Esophagus squamous epithelium (tissue), 5 donors: Measurements from ENCODE around the gene EIPR1. TPM values are rescaled to one million over a fixed set of nuclear protein-coding genes. Genes with fewer than 3 reads are reported as not detected.

ENCODE experiments used
- DNase-seq: peaks from one replicate; lab custom pipeline; 2025; lab: John Stamatoyannopoulos, UW
- H3K27ac ChIP-seq, 4 donors: fragments of 200-600 bp; sonication (generic); one replicate each; pipeline ENCODE4 v1.5.1; 2016 to 2019; ENCODE audit warnings: mild to moderate bottlenecking in 1 of 4
- H3K27me3 ChIP-seq, 4 donors: fragments of 200-600 bp; sonication (generic); 1 replicate in 3 of 4; 2 replicates in 1 of 4; pipeline versions ENCODE4 v1.5.1 to v1.6.0; 2017 to 2021; ENCODE audit warnings: antibody characterized with exemption in 1 of 4
- H3K36me3 ChIP-seq, 3 donors: fragments of 200-600 bp; sonication (generic); one replicate each; pipeline ENCODE4 v1.5.1; 2016 to 2019
- H3K4me1 ChIP-seq, 3 donors: fragments of 200-600 bp; sonication (generic); one replicate each; pipeline ENCODE4 v1.5.1; 2017 to 2019
- H3K4me3 ChIP-seq, 4 donors: fragments of 200-600 bp; sonication (generic); 1 replicate in 3 of 4; 2 replicates in 1 of 4; pipeline ENCODE4 v1.5.1; 2016 to 2019; ENCODE audit warnings: mild to moderate bottlenecking in 2 of 4, moderate library complexity in 1 of 4
- H3K9me3 ChIP-seq, 3 donors: fragments of 200-600 bp; sonication (generic); one replicate each; pipeline ENCODE4 v1.5.1; 2016 to 2019
- CTCF ChIP-seq, 6 experiments: fragments of 450-650 bp in 4 of 6; fragments of 200-600 bp in 2 of 6; sonication (generic) in 2 of 6; IDR thresholded peaks; one replicate each; pipeline ENCODE4 v1.5.1; 2016 to 2019; ENCODE audit warnings: antibody characterized with exemption in 6 of 6, mild to moderate bottlenecking in 4 of 6, moderate library complexity in 4 of 6
- POLR2A ChIP-seq, 4 donors: fragments of 450-650 bp; IDR thresholded peaks; one replicate each; pipeline ENCODE4 v1.6.1; 2017; ENCODE audit warnings: antibody characterized with exemption in 4 of 4, mild to moderate bottlenecking in 4 of 4, moderate library complexity in 3 of 4
- WGBS, 2 donors: methylation state at CpG; one replicate each; pipeline ENCODE4 v1.1.5; 2018; 5-methylcytosine and 5-hydroxymethylcytosine counted together
- intact Hi-C: fragments of 100-400 bp; cut with DNase I; formaldehyde crosslinking; loops from one replicate; pipeline ENCODE4 v1.15.0; 2022
- total RNA-seq, 4 donors: library from RNA; depleted of rRNA; stranded (reverse); fragments of >200 nt; gene quantifications; one replicate each; pipeline ENCODE4 v1.1.0, GENCODE V29; 2016
- donor health status: DM: yes; HTN: yes; CAD: no.

The EIPR1 gene
- total RNA-seq, 4 donors from 2014 or later, result 27.3 to 50.6 (median 31.9) TPM

- WGBS, 2 donors, result 91 to 99% methylated on average over 8 to 13 of the region's 25 CpGs
- Histone ChIP-seq H3K27ac (no peak overlapping the region), H3K27me3 (no peaks in the 10 kb centered on the region), H3K4me3 (no peak overlapping the region), H3K9me3 (no peaks in the 10 kb centered on the region), H3K4me1 (peaks cover 3 to 21% (median 4%) of the 10 kb centered on the region in 3 donors), H3K36me3 (peaks cover 0 to 21% (median 8%) of the 10 kb centered on the region in 3 donors)
- DNase-seq, result no peak
- TF ChIP-seq CTCF (IDR thresholded peaks at IDR 0.05) (no peak), POLR2A (IDR thresholded peaks at IDR 0.05) (no peak)
- intact Hi-C loops, result no loop called here
Observed at GRCh38 chr2:3176869-3177255, 200.8 kb downstream of the EIPR1 start.

DNA sequence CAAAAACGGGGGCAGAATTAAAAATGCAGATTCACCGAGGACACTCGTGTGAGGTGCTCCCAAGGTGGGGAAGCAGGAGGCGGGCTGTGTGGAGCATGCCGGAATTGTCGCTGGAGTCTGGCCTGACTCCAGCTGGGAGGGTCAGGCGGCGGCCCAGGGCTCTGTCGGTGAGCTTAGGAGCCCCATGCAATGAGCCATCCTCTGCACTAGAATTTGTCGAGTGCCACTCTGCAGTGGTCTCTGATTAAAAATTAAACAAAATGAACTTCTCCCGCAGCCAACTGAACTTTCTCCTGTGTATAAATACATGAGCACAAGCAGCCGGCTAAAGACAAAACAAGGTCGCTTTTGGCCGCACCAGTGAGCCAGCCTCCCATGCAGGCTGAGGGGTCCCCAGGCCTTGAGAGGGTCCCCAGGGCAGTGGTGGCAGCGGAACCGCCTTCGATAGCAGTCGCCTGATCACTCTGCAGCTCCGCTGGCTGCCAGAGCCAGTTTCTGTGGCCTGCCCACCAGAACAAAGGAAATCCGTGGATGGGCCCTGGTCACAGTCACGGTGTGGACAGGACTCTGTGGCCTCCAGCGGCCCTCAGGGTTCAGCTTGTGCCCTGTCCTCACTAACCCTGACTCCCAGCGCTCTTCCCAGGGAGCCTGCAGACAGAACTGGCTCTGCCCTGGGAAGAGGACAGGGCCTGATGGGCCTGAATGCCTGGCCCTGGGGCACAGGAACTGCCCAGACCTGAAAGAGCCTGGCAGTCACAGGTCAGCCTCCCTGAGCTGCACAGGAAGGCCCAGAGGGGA is 201.3 kb downstream of the EIPR1 start:
- Histone ChIP-seq H3K27ac (no peak overlapping the region), H3K36me3 (peaks cover 0 to 21% (median 8%) of the 10 kb centered on the region in 3 donors), H3K9me3 (no peaks in the 10 kb centered on the region), H3K4me3 (no peak overlapping the region), H3K27me3 (no peaks in the 10 kb centered on the region), H3K4me1 (peaks cover 3 to 27% (median 4%) of the 10 kb centered on the region in 3 donors)
- TF ChIP-seq CTCF (IDR thresholded peaks at IDR 0.05) (no peak), POLR2A (IDR thresholded peaks at IDR 0.05) (no peak)
- intact Hi-C loops, result no loop called here
- no peak for DNase-seq
- 88 to 94% methylated on average over 10 to 16 of the region's 23 CpGs for WGBS, 2 donors

- no peak overlapping the region for H3K4me3 ChIP-seq
- peaks cover 0 to 21% (median 8%) of the 10 kb centered on the region in 3 donors for H3K36me3 ChIP-seq
- H3K9me3 ChIP-seq, result no peaks in the 10 kb centered on the region
- H3K27ac ChIP-seq, result no peak overlapping the region
- H3K27me3 ChIP-seq, result no peaks in the 10 kb centered on the region
- DNase-seq, result no peak
- TF ChIP-seq CTCF (IDR thresholded peaks at IDR 0.05) (no peak), POLR2A (IDR thresholded peaks at IDR 0.05) (no peak)
- intact Hi-C loops, result no loop called here
- WGBS, 2 donors, result 84 to 90% methylated on average over 3 to 4 of the region's 5 CpGs
- peaks cover 3 to 30% (median 4%) of the 10 kb centered on the region in 3 donors for H3K4me1 ChIP-seq
Observed at GRCh38 chr2:3175568-3175955, 202.1 kb downstream of the EIPR1 start.

- 89 to 94% methylated on average over 7 to 11 of the region's 26 CpGs for WGBS, 2 donors
- no peaks in the 10 kb centered on the region for H3K27me3 ChIP-seq
- intact Hi-C loops, result no loop called here
- TF ChIP-seq POLR2A (IDR thresholded peaks at IDR 0.05), result no peak
- no peak for TF ChIP-seq CTCF (IDR thresholded peaks at IDR 0.05)
- H3K9me3 ChIP-seq, result no peaks in the 10 kb centered on the region
- peaks cover 3 to 30% (median 4%) of the 10 kb centered on the region in 3 donors for H3K4me1 ChIP-seq
- no peak for DNase-seq
- H3K27ac ChIP-seq, result no peak overlapping the region
- H3K4me3 ChIP-seq, result no peak overlapping the region
- peaks cover 0 to 21% (median 8%) of the 10 kb centered on the region in 3 donors for H3K36me3 ChIP-seq
Observed at GRCh38 chr2:3174626-3175567, 202.7 kb downstream of the EIPR1 start.
